HG03103 (cell line): ENCODE results near the gene GSTA5.
"Not testable (repeated sequence)": the region's sequence is repeated elsewhere in the genome, so short reads cannot be mapped to it uniquely, and the experiment has no call there.

ENCODE experiments used
- ATAC-seq: cut with Tn5 transposase; IDR thresholded peaks from one replicate; pipeline ENCODE4 v1.9.1; 2021; ENCODE audit warnings: low read depth; ENCODE audit not compliant: unreplicated experiment

GSTA5 gene

GRCh38 chr6:52839124-52840055 lies 1.2 kb downstream of the GSTA5 start:
- ATAC-seq, result no peak

- ATAC-seq, result no peak
Measured at GRCh38 chr6:52834481-52834880, 6.1 kb downstream of the GSTA5 start.

GRCh38 chr6:52830869-52831268 lies 9.7 kb downstream of the GSTA5 start:
- ATAC-seq, result not testable (repeated sequence)

GRCh38 chr6:52829046-52829817 lies 11.4 kb downstream of the GSTA5 start:
- no peak for ATAC-seq

DNA sequence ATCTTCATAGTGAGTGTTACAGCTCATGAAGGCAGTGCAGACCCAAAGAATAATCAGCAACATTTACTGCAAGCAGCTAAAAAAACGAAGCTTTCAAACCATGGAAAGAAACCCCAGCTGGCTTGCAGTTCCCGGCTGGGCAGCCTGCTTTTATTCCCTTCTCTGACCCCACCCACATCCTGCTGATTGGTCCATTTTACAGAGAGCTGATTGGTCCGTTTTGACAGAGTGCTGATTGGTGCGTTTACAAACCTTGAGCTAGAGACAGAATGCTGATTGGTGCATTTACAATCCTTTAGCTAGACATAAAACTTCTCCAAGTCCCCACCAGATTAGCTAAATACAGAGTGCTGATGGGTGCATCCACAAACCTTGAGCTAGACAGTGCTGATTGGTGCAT lies 12.0 kb downstream of the GSTA5 start:
- not testable (repeated sequence) for ATAC-seq

GRCh38 chr6:52827073-52827783 lies 13.4 kb downstream of the GSTA5 start:
- ATAC-seq, result not testable (repeated sequence)

DNA sequence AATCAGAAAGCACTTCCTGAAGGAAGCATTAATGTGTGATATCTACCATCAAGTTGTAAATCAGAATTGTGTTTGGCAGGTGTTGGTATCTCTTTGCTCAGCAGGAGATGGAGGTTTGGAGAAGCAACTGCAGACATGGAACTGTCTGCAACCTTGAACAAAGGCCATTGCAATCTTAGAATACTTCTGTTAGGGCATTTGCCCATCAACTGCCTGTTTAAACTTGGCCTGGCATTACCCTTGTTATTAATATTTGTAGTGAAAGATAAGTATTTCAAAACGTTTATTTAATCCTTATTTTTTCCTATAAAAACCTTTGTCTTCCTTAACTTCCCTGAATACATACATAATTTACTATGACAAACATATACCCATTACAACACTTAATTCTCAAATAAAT lies 14.1 kb downstream of the GSTA5 start:
- ATAC-seq, result no peak

- not testable (repeated sequence) for ATAC-seq
Measured at GRCh38 chr6:52825900-52826459, 14.6 kb downstream of the GSTA5 start.

DNA sequence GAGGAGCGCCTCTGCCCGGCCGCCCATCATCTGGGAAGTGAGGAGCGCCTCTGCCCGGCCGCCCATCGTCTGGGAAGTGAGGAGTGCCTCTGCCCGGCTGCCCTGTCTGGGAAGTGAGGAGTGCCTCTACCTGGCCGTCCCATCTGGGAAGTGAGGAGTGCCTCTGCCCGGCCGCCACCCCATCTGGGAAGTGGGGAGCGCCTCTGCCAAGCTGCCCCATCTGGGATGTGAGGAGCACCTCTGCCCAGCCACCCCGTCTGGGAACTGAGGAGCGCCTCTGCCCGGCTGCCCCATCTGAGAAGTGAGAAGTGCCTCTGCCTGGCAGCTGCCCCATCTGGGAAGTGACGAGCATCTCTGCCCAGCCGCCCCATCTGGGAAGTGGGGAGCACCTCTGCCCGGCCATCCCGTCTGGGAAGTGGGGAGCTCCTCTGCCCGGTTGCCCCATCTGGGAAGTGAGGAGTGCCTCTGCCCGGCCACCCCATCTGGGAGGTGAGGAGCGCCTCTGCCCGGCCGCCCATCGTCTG lies 15.3 kb downstream of the GSTA5 start:
- ATAC-seq, result not testable (repeated sequence)

DNA sequence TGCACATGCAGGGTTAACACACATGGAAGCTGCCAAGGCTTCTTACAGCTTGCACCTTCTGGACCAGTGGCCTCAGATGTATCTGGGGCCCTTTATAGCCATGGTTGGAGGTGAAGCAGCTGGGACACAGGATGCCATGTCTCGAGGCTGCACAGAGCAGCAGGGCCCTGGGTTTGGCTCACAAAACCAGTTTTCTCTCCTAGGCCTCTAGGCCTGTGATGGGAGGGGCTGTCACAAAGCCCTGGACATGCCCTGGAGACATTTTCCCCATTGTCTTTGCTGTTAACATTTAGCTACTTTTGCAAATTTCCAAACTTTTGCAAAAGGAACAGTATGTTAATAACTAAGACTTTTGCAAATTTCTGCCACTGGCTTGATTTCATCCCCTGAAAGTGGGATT lies 18.8 kb downstream of the GSTA5 start:
- no peak for ATAC-seq

DNA sequence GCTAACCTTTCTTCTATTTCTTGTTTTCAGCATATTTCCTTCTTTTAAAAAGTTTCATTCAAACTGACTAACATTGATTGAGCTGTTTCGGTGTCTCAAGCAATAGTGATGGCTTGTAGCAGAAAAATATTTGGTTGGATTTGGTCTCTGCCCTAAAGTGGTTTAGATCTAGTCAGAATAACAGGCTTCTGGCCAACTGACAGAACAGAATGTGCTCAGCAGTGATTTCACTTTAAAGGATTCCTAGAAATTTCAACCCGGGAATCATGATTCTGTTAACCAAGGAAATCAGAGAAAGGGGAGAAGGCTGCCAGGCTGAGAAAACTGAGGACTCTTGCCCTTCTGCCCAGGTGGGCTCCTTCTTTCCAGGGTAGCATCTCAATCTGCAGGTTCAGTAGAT lies 20.4 kb downstream of the GSTA5 start:
- ATAC-seq, result no peak

- no peak for ATAC-seq
Measured at GRCh38 chr6:52815167-52816092, 25.2 kb downstream of the GSTA5 start.

- ATAC-seq, result not testable (repeated sequence)
Measured at GRCh38 chr6:52814545-52814944, 26.1 kb downstream of the GSTA5 start.

GRCh38 chr6:52809777-52810176 lies 30.8 kb downstream of the GSTA5 start:
- ATAC-seq, result not testable (repeated sequence)

DNA sequence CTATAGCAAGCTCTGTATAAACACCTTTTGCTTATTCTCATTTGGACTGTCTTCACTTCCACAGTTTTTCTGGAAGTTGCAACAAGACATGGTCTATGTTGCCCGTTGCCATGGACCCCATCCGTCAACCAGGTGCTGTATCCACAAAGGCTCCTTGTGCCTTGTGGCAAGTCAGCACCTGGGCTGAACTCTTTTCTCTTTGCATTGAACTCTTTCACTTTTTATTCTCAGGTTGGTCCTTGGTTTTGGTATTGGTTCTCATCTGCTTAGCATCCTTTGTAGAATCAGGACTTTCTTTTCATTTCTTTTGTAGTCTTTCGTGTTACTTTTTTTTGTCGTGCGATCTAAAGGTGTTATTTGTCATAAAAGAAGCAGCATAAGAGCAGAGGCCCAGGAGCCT lies 32.0 kb downstream of the GSTA5 start:
- ATAC-seq, result no peak

- ATAC-seq, result not testable (repeated sequence)
Measured at GRCh38 chr6:52803668-52804255, 36.9 kb downstream of the GSTA5 start, which contains the start of gene GSTA1. Gene GSTA1, minus strand, starts transcription at chr6:52803816. Its CDS starts 4,549 bp downstream, at chr6:52799267.

GRCh38 chr6:52802806-52803205 lies 37.8 kb downstream of the GSTA5 start:
- ATAC-seq, result no peak

GRCh38 chr6:52801188-52801841 lies 39.3 kb downstream of the GSTA5 start:
- no peak for ATAC-seq
